Progenitor cell of endocrine pancreas (in vitro differentiated cells): ENCODE measurements around the gene BAIAP3. TPM values are rescaled to one million over a fixed set of nuclear protein-coding genes. Genes with fewer than 3 reads are reported as not detected.

Experiments used
- DNase-seq: peaks from one replicate; pipeline ENCODE4 v3.0.0; 2021; ENCODE audit warnings: low spot score; ENCODE audit not compliant: unreplicated experiment
- H3K27ac Mint-ChIP-seq: 2 replicates; pipeline ENCODE4 v1.8.0; 2021; ENCODE audit warnings: mild to moderate bottlenecking, moderate library complexity, mixed read lengths
- H3K27me3 Mint-ChIP-seq: 2 replicates; pipeline ENCODE4 v1.8.0; 2021; ENCODE audit warnings: mixed read lengths
- H3K36me3 Mint-ChIP-seq: 2 replicates; pipeline ENCODE4 v1.8.0; 2022; ENCODE audit warnings: mixed read lengths; ENCODE audit not compliant: insufficient read depth
- H3K4me1 Mint-ChIP-seq: 2 replicates; pipeline ENCODE4 v1.8.0; 2021; ENCODE audit warnings: low read depth, mixed read lengths
- H3K4me3 Mint-ChIP-seq: 2 replicates; pipeline ENCODE4 v1.8.0; 2021; ENCODE audit warnings: low read depth, mild to moderate bottlenecking, moderate library complexity, mixed read lengths
- H3K9me3 Mint-ChIP-seq: 2 replicates; pipeline ENCODE4 v1.8.0; 2021; ENCODE audit warnings: low read depth, mixed read lengths
- total RNA-seq: library from RNA; stranded (reverse); gene quantifications from 2 replicates; pipeline ENCODE4 v1.2.1, GENCODE V29; 2021
- TF ChIP-seq, protein P1 (sequence below): fragments of 200-600 bp; sonication (generic); IDR thresholded peaks from one replicate; pipeline ENCODE4 v1.5.0; 2021; ENCODE audit warnings: antibody characterized with exemption, mild to moderate bottlenecking; ENCODE audit not compliant: unreplicated experiment

The BAIAP3 gene
- total RNA-seq, 1 donor from 2014 or later = 17.5 TPM

DNA sequence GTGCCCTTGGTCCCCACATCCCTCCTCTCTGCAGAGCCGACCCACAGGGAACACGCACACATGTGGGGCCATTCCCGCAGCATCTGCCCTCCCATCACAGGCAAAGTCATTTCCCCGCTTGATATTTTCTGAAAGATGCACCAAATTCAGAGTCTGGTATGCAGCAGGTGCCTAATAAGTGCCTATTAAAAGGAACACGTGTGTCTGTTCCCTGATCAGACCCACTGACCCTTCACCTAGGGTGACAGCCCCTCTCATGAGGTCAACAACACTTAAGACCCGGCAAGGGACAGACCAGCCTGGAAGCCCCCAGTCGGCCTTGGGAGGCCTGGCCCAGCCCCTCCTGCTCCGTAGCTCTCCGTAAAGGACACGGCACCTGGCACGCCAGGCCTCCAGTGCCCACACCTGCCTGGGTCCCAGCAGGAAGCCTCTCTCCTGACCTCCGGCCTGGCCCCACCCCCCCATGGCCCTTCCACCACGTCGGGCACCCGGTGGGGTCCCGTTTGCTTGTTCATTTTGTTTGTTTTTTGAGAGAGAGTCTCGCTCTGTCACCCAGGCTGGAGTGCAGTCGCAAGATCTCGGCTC is 61.0 kb downstream of the BAIAP3 start:
- H3K36me3 Mint-ChIP-seq = peaks cover 10% of the 10 kb centered on the region
- no peaks in the 10 kb centered on the region for H3K4me1 Mint-ChIP-seq
- no peaks in the 10 kb centered on the region for H3K27me3 Mint-ChIP-seq
- H3K27ac Mint-ChIP-seq = no peak overlapping the region
- TF ChIP-seq, protein P1, sequence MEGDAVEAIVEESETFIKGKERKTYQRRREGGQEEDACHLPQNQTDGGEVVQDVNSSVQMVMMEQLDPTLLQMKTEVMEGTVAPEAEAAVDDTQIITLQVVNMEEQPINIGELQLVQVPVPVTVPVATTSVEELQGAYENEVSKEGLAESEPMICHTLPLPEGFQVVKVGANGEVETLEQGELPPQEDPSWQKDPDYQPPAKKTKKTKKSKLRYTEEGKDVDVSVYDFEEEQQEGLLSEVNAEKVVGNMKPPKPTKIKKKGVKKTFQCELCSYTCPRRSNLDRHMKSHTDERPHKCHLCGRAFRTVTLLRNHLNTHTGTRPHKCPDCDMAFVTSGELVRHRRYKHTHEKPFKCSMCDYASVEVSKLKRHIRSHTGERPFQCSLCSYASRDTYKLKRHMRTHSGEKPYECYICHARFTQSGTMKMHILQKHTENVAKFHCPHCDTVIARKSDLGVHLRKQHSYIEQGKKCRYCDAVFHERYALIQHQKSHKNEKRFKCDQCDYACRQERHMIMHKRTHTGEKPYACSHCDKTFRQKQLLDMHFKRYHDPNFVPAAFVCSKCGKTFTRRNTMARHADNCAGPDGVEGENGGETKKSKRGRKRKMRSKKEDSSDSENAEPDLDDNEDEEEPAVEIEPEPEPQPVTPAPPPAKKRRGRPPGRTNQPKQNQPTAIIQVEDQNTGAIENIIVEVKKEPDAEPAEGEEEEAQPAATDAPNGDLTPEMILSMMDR = no peak
- DNase-seq = no peak
- no peak overlapping the region for H3K4me3 Mint-ChIP-seq
- H3K9me3 Mint-ChIP-seq = no peaks in the 10 kb centered on the region

DNA sequence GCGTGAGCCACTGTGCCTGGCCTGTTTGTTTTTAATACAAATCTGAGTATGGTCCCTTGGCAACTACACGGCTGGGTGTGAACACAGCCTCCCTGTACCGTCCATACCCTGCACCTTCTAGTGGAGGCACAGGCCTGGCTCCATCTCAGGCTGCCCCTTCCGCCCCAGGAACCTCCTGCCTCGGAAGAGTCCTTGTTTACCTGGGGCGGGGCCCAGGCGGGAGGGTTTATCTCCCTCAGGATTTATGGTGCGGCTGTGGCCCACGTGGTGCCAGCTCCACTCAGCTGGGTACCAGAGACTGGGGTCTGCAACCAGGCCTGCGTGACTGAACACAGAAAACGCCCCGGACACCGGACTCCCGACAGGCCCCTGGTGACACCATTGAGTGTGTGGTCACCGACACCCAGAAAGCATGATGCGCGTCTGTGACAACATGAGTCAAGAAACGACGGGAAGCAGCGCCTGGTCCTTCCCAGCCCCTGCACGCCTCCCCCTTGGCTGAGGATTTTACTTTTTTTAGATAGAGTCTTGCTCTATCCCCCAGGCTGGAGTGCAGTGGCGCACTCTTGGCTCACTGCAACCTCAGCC is 62.1 kb downstream of the BAIAP3 start:
- no peak for DNase-seq
- H3K4me1 Mint-ChIP-seq = no peaks in the 10 kb centered on the region
- TF ChIP-seq, protein P1 = no peak
- no peaks in the 10 kb centered on the region for H3K9me3 Mint-ChIP-seq
- H3K27me3 Mint-ChIP-seq = no peaks in the 10 kb centered on the region
- H3K27ac Mint-ChIP-seq = no peak overlapping the region
- H3K36me3 Mint-ChIP-seq = peaks cover 10% of the 10 kb centered on the region
- H3K4me3 Mint-ChIP-seq = no peak overlapping the region

DNA sequence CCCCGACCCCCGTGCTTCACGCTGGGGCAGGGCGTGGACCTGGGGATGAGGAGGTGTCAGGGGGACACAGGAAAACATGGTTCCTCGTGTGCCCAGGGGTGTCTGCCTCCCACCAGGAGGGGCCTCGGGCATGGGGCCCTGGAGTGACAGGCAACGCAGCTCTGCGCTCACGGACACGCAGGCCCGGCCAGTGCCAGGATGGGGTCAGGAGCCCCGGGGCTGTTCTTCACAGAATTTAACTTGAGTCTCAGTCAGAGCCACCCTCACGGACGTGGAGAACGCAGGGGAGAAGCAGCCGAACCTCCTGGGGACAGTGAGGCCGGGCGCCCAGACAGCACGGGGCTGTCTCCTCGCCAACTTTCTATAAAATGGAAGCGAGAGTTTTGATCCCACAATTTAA is 64.3 kb downstream of the BAIAP3 start:
- TF ChIP-seq, protein P1 = no peak
- Mint-ChIP-seq H3K27ac (no peak overlapping the region), H3K4me3 (no peak overlapping the region), H3K4me1 (no peaks in the 10 kb centered on the region), H3K36me3 (peaks cover 9% of the 10 kb centered on the region), H3K9me3 (no peaks in the 10 kb centered on the region), H3K27me3 (no peaks in the 10 kb centered on the region)
- no peak for DNase-seq

DNA sequence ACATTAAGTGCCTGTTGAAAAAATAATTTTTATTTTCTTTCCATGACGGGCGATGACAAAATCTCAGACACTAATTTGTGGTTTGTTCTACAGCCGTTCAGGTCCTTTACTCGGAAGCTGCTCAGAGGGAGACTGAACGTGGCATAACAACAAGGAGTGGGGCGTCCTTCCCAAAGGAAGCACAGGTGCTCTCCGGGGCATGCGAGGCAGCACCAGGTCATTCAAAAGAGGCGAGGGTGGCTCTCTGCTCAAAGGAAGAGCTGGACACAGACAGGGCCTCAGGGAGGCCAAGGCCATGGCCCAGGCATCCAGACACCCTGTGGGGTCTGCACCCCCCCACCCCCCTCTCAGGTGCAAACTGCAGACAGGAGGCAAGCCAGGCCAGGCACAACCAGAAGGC is 64.9 kb downstream of the BAIAP3 start:
- Mint-ChIP-seq H3K9me3 (no peaks in the 10 kb centered on the region), H3K27ac (no peak overlapping the region), H3K4me3 (no peak overlapping the region), H3K4me1 (no peaks in the 10 kb centered on the region), H3K36me3 (peaks cover 8% of the 10 kb centered on the region), H3K27me3 (no peaks in the 10 kb centered on the region)
- TF ChIP-seq, protein P1 = no peak
- no peak for DNase-seq

Other genes with a start within 250 kb of the BAIAP3 start
- not detected in 2 replicates for gene C1QTNF8, start 237.4 kb upstream of the BAIAP3 start, total RNA-seq
- gene CACNA1H, start 180.5 kb upstream of the BAIAP3 start, total RNA-seq = 42.3 and 42.8 TPM in 2 replicates
- not detected in 2 replicates for gene TPSG1, start 108.4 kb upstream of the BAIAP3 start, total RNA-seq
- gene TPSB2, start 103.5 kb upstream of the BAIAP3 start, total RNA-seq = not detected in 2 replicates
- gene TPSAB1, start 92.9 kb upstream of the BAIAP3 start, total RNA-seq = not detected in 2 replicates
- not detected in 2 replicates for gene TPSD1, start 77.6 kb upstream of the BAIAP3 start, total RNA-seq
- gene UBE2I, start 24.0 kb upstream of the BAIAP3 start, total RNA-seq = 211 and 212 TPM in 2 replicates
- gene TSR3, start 18.2 kb downstream of the BAIAP3 start, total RNA-seq = 52.6 and 56.8 TPM in 2 replicates
- gene GNPTG, start 18.3 kb downstream of the BAIAP3 start, total RNA-seq = 49.7 and 51.7 TPM in 2 replicates
- 31.5 and 33.1 TPM in 2 replicates for gene UNKL, start 81.1 kb downstream of the BAIAP3 start, total RNA-seq
- 10.8 and 11.3 TPM in 2 replicates for gene UQCC4, start 87.1 kb downstream of the BAIAP3 start, total RNA-seq
- gene PERCC1, start 97.4 kb downstream of the BAIAP3 start, total RNA-seq = 7.1 and 7.6 TPM in 2 replicates
- 4.8 and 5.7 TPM in 2 replicates for gene CCDC154, start 110.9 kb downstream of the BAIAP3 start, total RNA-seq
- 85.3 and 89.4 TPM in 2 replicates for gene CLCN7, start 141.4 kb downstream of the BAIAP3 start, total RNA-seq
- not detected in 2 replicates for gene PTX4, start 155.3 kb downstream of the BAIAP3 start, total RNA-seq
- 73.4 and 77.2 TPM in 2 replicates for gene TELO2, start 159.7 kb downstream of the BAIAP3 start, total RNA-seq
- gene TMEM204, start 200.0 kb downstream of the BAIAP3 start, total RNA-seq = not detected in 2 replicates